H1 (cell line): ENCODE results near the gene ZC2HC1C. TPM values are rescaled to one million over a fixed set of nuclear protein-coding genes. Genes with fewer than 3 reads are reported as not detected.

ENCODE experiments used
- CBX8 ChIP-seq: fragments of 300-800, 300-1000 bp; sonication (generic); IDR thresholded peaks from 2 replicates; pipeline ENCODE4 v1.7.1; 2016; ENCODE audit warnings: low read depth, low read length, borderline replicate concordance
- JUND ChIP-seq: IDR thresholded peaks from 2 replicates; pipeline ENCODE4 v1.6.1; 2011; ENCODE audit warnings: mild to moderate bottlenecking, improper control_type of control experiment, low read length
- POLR2AphosphoS5 ChIP-seq: IDR thresholded peaks from 2 replicates; pipeline ENCODE4 v1.6.1; 2011; ENCODE audit warnings: low read depth, low read length
- SIN3A ChIP-seq, 2 experiments: IDR thresholded peaks in 1 of 2; conservative IDR thresholded peaks in 1 of 2; 2 replicates each; pipeline ENCODE4 v1.6.1; 2011 to 2012; ENCODE audit warnings: low read length in 2 of 2, improper control_type of control experiment in 1 of 2, low read depth in 1 of 2, mild to moderate bottlenecking in 1 of 2
- SUZ12 ChIP-seq: fragments of 200-600 bp; sonication (generic); IDR thresholded peaks from 2 replicates; pipeline ENCODE4 v1.6.1; 2012; ENCODE audit warnings: mild to moderate bottlenecking, inconsistent platforms, low read length, moderate library complexity, mixed read lengths
- TAF7 ChIP-seq: optimal IDR thresholded peaks from 2 replicates; pipeline ENCODE3; 2011; ENCODE audit warnings: low read depth, mild to moderate bottlenecking, inconsistent platforms, low read length, moderate library complexity, borderline replicate concordance
- polyA plus RNA-seq, 7 experiments: library from polyadenylated mRNA; depleted of rRNA in 3 of 7; stranded (reverse) in 5 of 7; unstranded in 2 of 7; fragments of >200 nt in 5 of 7; fragments of 200-250 nt in 2 of 7; gene quantifications; 1 replicate in 5 of 7; 2 replicates in 1 of 7; 4 replicates in 1 of 7; pipeline versions ENCODE4 v1.2.1 to v1.2.3, GENCODE V29; 2011 to 2013; ENCODE audit warnings: missing spikeins in 2 of 7, mixed read lengths in 2 of 7
- total RNA-seq: library from RNA; stranded (reverse); fragmentation: NEBNext Ultra II Directional; extraction: Animal tissue kit (Norgen Biotek cat#: 25700); gene quantifications from 2 replicates; pipeline ENCODE4 v1.2.1, GENCODE V29; 2021
- TF ChIP-seq, protein P1 (sequence below): IDR thresholded peaks from 2 replicates; pipeline ENCODE4 v1.6.1; 2011; ENCODE audit warnings: low read depth, mild to moderate bottlenecking, low read length; ENCODE audit not compliant: insufficient read depth
- TF ChIP-seq, protein P2 (sequence below): IDR thresholded peaks from 2 replicates; pipeline ENCODE4 v1.6.1; 2012; ENCODE audit warnings: inconsistent platforms

ZC2HC1C gene
- total and polyA plus RNA-seq, 2 of the 8 experiments (the other 6 are each of a cell fraction or from before 2014, with no cell fraction given) = 0.57 to 1.2 TPM

DNA sequence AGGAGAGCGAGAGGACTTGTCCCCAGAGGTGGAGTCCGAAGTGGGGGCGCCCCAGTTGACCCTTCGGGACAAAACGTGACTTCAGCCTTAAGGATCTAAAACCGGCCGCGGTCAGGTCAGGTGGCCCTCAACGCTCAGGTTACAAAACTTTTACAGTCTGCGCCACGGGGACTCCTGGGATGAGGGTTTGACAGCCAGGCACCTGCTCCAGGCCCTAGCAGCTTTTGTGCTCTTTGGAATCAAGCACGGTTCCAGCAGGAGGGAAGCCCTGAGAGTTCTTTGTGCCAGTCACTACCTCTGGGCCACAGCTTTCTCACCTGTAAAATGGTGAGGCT is 337 bp downstream of the ZC2HC1C start (continued):
- TF ChIP-seq, protein P1, sequence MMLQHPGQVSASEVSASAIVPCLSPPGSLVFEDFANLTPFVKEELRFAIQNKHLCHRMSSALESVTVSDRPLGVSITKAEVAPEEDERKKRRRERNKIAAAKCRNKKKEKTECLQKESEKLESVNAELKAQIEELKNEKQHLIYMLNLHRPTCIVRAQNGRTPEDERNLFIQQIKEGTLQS = no peak
- TF ChIP-seq TAF7 (no peak), CBX8 (no peak), JUND (no peak), POLR2AphosphoS5 (no peak), SIN3A (conservative IDR thresholded peaks at IDR 0.05 in 1 of 2, IDR thresholded peaks at IDR 0.05 in 1 of 2; ENCODE audit: low read depth in 1 of 2, low read length in 2 of 2) (peak; percentile 52 to 56; a peak in 2 of 4 replicates), SUZ12 (no peak)
- TF ChIP-seq, protein P2, sequence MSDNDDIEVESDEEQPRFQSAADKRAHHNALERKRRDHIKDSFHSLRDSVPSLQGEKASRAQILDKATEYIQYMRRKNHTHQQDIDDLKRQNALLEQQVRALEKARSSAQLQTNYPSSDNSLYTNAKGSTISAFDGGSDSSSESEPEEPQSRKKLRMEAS = peak; percentile 43; the same call in 1 of the 2 replicates
